NCI-H2171 (cell line): ENCODE measurements around the gene INPP4B.
"Not testable (repeated sequence)": the region's sequence is repeated elsewhere in the genome, so short reads cannot be mapped to it uniquely, and the experiment has no call there.

Source experiments
- DNase-seq: peaks from one replicate; lab custom pipeline; 2025; lab: John Stamatoyannopoulos, UW

Gene INPP4B

DNA sequence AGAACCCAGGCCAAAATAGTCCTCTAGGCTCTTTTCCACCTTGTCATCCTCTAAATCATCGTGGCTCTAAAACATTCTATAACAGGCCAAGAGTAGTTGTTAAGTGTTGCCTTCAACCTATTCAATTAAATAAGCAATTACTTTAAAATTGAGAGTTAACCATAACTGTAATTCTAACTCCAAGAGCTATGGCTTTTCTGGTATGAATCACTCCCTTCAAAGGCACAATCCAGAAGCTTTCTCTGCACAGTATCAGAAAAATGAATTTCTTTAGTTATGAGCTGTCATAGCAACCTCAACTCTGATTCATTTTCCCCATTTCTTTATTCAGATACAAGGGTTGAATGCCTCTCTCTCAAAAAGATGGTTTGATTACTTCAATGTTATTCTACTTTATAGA lies 21.7 kb downstream of the INPP4B start:
- DNase-seq: no peak

DNA sequence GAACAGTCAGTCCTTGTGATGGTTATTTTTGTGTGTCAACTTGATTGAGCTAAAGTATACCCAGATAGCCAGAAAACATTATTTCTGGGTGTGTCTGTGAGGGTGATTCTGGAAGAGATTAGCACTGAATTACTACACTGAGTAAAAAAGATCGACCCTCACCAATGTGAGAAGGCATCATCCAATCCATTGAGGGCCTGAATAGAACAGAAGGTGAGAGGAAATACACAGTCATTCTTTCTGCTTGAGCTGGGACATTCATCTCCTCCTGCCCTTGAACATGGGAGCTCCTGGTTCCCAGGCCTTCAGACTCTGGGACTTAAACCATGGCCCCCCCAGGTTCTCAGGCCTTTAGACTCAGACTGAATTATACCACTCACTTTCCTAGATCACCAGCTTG lies 22.3 kb downstream of the INPP4B start:
- DNase-seq: no peak

DNA sequence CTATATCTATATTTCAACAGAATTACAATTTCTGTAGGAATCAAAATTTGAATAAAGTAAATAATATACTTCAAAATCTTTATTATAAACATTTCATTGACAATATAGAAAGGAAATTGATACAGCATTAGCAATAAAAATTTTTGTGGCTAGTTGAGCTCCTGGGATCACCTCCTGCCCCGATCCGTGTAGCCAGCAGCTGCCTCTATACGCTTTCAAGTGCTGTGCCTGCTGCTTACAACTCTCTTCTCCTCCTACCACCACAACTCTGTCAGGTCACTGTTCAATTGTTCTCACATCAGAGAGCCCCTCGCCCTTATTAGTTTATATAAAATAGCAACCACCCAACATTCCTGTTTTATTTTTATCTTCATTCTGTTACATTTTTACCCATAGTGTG lies 27.6 kb downstream of the INPP4B start:
- no peak for DNase-seq

DNA sequence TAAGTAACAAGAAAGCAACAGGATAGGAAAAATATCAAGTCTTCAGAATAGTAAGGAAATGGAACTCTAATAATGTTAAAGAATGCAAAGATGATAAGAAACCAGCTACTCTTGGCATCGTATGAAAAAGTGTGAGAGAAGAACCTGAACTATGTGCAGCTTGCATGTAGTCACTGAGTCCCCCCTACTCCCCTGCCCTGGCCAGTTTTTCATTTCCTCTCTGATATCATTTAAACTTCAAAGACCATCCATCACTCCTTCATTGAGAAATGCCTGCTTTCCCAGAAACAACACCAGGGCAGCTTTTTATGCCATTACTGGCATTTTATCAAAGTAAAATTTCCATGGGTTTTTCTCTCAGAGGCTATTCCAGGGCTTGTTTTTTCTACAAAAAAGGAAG lies 28.1 kb downstream of the INPP4B start:
- no peak for DNase-seq

DNA sequence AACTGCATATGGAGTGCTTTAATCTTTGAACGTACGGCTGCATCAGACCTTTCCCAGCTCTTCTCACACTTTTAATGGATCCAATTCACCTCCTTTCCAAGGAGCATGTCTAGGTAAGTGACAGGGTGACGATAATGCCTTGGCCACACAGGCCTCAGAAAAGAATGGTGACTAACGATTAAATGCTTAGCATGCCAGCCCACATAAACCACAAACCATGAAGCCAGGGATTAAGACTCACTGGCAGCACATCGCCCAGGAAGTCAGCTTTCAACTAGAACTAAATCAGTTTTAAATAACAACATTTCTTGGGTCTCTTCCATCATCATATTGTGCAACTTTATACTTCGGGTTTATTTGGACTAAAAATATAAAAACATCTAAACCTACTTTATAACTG lies 28.7 kb downstream of the INPP4B start:
- DNase-seq: no peak

DNA sequence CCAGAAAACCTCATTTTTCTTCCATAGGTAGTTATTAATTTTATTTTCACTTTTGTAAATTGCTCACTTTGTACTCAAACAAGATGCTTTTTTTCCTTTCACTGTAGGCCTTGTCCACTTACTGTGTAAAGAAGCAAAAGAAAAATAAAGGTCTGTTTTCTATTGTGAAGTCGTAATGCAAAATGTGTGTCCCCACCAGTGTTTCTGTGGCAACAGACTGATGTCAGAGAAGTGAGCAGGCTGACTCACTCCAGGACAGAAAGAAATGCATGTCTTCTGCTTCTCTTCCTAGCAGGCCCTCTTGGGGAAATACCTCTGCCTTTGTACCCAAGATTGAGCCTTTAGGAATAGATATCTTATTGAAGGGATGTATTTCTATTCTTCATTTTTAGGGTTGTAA lies 30.3 kb downstream of the INPP4B start:
- no peak for DNase-seq

DNA sequence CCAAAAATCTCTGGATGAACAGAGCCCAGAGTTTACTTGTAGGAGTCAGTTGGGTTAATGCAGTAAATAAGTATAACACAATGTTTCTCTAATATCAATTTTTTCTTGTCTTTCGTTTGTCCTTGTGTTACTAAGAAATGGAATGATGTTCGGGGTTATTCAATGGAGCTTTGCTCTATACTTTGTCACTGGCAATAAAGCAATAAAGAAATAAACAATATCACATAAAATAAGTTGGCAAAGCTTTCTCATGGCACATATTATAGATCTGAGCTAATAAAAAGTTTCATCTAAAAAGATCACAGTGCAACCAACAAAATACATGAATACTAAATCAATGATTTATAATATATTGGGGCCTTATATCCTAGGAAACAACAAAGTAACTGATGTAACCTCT lies 32.7 kb downstream of the INPP4B start:
- DNase-seq: no peak

DNA sequence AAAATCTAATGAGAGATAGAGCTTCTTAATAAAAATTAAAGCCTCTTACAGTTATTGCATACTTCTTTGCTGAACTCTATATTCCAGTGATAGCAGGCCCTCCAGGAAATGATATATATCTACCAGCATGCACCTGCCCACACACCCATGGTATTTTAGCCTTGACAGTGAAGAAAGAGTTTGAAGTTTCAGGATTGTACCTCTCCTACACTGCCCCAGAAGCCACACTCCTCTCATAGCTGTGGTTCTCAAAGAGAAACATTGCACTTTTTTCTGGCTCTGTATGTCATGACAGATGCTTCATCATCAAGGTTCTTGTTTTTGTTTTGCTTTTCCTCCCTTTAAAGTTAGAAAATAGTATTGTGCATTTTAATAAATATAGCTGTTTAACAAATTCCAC lies 34.0 kb downstream of the INPP4B start:
- no peak for DNase-seq

DNA sequence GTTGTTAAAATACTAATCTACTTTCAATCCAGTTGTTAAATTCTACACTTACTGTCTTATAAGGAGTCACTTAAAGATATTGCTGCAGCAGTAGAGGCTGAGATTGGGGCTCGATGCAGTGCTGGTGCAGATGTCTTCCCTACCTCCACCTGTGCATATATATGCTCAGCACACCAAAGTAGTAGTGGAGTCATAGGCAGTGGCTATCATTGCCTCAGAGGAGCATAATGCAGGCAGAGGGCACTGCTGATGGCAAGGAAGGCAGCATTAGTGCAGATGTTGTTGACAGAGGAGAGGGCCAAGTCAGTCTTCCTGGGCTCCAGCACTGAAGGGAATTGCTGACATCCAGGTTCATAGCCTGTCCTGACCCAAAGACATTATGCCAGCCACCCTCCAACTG lies 35.1 kb downstream of the INPP4B start:
- no peak for DNase-seq

DNA sequence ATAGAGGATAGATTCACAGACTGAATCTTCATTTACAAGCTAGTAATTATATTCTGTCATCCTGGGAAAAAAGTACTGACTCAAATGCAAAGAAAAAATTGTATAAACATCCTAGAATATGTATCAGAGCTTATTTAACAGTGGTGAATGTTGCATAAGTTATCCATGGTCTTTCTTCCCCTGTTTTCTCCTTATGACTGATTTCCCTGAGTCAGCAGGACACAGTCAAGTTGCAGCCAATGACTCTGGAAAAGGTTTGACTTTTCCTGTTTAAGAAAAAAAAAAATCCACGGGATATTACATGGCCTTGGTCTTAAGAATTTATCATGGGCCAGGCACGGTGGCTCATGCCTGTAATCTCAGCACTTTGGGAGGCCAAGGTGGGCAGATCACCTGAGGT lies 36.5 kb downstream of the INPP4B start:
- no peak for DNase-seq

DNA sequence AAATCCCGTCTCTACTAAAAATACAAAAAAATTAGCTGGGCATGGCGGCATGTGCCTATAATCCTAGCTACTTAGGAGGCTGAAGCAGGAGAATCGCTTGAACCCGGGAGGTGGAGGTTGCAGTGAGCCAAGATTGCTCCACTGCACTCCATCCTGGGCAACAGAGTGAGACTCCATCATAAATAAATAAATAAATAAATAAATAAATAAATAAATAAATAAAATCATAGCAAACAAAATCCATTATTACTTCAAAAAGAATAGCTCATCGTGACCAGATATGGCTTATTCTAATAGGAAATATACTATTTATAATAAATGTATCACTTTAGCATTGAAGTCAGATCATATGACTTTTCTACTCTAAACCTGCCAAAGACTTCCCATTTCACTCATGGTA lies 42.2 kb downstream of the INPP4B start:
- DNase-seq: not testable (repeated sequence)

DNA sequence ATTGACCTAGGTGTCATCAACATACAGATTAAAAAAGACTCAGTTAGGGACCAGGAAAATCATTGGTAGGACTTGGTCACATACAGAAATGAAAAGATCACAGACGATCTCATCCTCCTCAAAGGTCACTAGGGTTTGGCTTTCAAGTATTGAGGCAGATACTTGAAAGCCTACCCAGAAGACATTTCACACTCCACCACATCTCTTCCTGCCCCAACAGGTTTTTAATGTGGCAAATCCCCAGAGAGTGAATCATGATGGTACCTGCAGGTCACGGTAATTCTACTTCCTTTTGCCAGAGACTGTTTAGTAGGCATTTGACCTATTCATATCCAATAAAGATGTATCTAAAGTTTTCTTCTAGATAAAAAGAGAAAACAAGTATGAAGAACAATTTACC lies 44.1 kb downstream of the INPP4B start:
- no peak for DNase-seq

DNA sequence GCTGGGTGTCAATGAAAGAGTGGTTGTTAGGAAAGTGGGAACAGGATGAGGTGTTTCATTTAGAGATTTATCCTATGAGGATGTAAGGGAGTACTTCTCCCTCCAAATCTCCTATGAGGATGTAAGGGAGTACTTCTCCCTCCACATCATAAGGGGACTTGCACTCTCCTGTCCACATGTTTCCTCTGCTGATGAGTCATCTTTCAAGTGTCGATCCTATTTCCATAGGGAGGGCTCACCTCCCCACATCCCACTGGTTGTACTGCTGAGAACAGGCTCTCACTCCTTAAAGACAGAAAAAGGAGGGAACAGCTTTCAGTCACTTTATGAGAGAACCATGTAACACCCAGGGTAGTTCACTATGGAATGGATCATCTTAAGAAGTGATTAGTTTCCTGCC lies 65.0 kb downstream of the INPP4B start:
- DNase-seq: no peak

DNA sequence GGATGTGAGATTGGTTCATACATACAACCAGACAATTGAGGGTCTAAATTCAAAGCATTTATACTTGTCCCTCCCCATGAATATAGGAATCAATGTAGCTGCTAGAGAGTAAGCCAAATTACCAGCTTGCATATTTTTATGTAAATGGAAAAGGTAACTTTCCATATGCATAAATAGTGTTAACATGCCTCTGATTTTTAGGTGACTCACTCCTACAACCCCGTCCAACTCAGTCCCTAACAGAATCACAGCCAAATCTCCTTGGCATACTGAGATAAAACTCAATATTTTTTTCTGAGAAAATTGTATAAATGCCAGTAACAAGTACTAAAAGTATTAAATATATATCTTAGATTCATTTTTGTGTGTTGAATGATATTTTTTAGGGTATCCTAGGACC lies 67.2 kb downstream of the INPP4B start:
- DNase-seq: no peak

DNA sequence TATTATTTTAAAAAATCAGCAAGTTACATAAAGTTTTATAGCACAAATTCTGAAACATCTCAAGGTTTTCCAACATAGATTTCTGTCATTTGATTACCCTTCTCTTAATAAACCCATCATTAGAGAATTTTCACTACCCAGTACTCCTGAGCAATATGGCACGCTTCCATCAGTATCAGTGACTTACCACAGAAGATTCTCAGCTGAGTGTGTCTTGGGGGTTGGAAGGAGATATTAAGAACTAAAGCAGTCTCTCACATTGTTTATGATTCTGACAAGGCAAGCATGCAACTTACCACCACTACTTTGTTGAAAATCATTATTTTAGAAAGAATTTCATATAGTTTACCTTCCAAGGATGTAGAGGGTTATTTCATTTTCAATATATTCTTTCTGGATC lies 67.7 kb downstream of the INPP4B start:
- DNase-seq: no peak

DNA sequence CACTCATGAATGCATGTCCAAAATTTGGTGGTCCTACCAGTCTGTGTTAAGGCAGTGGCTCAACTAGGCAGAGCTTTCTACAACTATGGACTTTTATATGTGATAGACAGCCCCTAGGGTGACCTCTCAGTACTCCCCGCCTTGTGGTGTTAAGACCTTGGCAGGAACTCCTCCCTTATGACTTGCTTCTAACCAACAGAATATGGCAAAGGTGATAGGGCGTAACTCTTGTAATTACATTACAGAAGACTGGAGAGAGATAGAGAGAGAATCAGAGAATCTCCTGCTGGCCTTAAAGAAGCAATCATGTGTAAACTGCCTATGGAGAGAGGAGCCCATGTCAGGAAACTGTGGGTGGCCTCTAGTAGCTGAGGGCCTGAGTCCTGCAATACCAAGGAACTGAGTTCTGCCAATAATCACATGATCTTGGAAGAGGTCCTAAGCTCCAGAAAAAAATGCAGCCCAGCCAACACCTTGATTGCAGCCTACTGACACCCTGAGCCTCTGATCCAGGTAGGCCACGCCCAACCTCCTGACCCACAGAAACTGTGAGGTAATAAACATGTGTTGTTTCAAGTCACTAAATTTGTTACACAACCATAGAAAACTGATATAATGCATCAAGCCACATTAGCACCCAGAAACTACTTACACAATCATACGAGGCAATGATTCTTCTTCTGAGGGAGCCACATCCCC lies 68.9 kb downstream of the INPP4B start:
- DNase-seq: no peak

DNA sequence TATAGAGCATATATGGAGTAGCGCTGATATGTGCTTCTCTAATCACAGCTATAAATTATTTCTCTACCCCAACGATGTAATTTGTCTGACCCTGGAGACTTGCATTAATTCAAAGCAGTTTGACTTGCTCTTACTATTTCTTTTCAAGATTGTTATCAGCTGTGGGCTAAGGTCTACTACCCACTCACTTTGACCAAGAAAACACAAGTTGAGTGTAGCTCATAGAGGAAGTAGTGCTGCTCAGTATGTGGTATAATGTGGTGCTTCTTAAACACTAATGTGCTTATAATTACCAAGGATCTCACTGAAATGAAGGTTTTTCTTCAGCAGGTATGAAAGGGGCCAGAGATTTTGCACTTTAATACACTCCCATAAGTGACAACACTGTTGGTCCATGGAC lies 70.1 kb downstream of the INPP4B start:
- DNase-seq: no peak

DNA sequence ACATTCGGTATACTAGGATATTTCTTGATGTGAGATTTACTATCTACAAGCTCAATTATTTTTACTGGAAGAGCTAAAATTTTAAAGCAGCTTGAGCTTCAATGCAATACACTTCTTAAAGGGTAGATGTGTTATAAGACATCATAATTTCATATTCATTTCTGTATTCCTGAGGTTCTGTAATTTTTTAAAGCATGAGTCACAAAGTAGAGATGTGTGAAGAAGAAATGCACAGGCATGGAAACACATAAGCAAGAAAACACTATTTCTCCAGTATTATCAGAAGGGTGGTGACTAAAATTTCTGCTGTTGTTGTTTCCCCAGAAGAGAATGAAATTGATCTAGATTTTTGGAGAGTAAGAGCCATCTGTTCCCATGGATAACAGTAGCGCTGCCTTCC lies 72.6 kb downstream of the INPP4B start:
- no peak for DNase-seq

DNA sequence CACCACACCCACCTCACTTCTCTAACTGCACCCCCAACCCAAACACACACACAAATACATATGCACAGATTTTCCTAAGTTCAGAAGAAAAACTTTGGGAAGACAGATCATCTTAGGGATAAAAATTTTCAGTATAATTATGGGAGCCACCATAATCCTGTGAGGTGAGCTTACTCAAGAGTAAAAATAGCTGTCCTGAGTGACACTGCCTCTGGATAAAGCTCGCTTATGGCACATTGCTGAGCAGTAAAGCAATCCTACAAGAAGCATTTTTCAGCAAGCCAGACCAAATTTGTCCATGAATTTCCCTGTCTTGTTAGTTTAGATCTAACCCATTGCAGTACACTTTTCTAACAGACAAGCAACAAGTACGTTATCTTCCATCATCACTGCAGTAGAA lies 83.8 kb downstream of the INPP4B start:
- DNase-seq: no peak

DNA sequence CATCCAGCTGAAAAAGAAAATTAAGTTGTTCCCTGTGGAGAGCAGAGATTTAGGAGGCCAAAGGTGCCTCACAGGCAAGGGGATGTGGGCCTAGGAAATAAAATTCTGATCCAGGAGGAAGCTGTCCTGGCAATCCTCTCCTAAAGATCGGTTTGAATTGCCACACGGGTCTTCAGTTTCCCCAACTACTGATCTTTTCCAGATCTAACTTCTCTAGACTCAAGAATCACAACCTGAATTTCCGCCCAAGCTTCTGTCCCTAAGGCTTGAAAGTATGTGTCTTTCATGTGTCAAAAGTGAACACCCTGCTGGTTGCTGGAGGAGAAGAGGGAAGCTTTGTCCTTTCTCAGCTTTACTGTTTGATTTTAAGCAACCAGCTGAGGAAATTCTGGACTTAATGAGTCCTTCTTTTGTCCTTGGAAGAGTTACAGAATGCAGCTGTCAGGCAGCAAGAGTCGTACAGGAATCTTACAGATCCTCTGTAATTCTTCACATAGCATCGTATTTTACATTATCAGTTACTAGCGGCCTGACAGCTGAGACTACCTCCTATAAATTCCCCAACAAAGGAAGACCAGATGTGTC lies 93.8 kb downstream of the INPP4B start:
- DNase-seq: no peak

DNA sequence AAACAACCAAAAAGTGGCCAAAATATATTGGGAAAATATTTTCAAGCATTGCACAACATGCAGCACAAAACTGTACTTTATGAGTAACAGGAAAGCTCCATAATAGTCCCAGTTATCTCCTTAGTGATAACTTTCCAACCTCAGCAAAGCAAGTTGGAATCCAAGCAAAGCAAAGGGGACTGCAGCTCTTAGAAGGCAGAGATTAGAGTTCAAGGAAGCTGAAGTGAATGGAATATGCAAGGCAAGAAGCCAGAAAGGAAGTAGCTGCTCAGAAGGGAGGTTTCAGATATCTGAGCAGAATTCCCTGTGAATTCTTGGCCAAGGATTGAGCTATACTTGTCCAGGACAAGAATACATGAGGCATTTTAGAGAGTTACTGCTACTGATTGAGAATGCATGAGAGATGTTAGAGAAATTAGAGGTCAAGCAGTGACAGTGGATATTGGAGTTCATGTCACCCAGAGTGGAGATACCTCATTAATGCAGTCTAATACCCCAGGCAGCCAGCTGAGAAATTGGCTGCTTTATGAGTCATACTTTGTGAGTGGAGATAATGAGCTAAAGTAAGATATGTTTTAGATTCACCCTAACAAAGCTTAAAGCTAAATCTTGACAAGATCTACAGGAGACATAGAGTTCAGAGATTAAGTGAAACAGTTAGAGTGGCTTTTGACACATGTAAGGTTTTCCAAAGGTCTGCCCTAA lies 102.8 kb downstream of the INPP4B start:
- no peak for DNase-seq

DNA sequence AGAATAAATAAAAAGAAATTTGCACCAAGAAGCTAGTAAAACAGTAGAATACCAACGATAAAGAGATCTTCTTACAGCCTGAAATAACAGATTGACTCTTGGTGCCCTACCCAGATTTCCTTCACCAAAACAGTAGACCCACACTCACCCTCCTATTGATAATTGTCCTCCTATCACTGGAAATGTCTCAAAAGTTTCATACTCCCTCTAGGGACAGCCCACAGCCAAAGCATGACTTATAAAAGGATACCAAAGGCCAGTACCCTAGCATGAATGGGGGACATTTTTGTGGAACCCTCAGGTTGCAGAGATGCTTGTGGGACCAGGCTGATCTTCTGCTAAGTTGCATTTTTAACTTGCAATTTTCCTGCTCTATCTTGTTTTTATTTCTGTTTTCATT lies 104.1 kb downstream of the INPP4B start:
- DNase-seq: no peak

DNA sequence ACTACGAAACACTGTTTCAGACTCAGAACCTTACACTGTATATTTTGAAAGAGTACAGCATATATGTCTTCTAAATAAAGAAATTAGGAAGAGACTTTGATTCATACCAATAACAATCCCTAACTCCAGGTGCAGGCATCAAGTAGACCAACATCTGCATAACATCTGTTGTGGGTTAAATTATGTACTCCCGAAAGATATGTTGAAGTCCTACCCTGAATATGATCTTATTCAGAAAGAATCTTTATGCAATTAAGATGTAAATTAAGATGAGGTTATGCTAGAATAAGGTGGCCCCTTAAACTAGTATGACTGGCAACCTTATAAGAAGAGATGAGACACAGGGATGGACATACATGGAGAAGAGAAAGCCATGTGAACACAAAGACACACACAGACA lies 117.9 kb downstream of the INPP4B start:
- DNase-seq: no peak

DNA sequence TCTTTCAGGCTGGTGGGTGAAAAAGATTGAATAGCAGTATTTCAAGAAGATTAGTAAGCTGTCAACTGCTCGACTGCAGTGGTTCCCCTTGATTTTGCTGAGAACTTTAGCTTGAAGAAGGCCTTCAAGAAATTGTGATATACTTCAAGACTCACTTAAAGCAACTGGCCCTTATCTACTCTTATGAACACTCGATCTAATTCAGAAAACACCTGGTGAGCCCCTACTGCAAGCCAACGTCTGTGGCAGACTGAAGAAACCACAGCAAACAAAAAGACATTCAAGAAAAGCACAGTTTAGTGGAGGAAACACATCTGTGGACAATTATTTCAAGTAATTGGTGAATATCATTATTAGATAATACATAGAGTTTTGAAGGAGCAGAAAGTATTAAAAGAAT lies 119.0 kb downstream of the INPP4B start:
- DNase-seq: no peak
